ENCODE data around the gene SYVN1.
"Not testable (repeated sequence)": the region's sequence is repeated elsewhere in the genome, so short reads cannot be mapped to it uniquely, and the experiment has no call there.

Gene SYVN1

DNA sequence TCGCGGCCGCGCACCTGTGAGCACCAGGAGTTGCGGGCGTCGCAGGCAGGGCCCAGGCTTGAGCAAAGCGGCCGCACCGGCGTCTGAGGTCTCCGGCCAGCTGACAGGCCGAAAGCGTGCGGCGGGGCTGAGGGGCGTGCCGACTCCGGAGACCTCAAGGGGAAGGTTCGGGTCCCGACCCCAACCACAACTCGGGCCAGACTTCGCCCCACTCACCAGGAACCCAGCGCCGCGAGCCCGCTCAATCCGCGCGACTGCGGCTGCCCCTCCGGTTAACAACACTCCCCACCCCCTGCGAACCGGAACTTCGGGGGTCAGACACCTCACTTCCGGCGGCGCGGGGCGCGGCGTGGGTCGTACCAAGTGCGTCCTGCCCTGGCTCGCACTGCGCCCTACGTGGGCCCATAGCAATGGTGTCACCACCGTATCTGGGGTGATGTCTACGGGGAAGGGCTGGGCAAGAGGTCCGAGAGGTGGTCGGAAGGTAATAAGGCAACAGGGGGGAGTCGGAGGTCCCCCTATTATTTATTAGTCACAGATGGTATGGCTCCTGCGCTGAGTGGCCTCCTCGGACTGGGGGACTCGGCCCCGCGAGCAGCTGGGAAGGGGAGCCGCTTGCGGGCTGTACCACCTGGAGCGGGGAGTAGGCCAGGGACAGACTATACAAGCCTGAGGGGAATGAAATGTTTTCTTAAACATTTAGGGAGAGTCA lies at the start of gene SYVN1:
Gene SYVN1, minus strand, starts transcription at position 280 of the 712 bp plus-strand sequence. CDS start 918 bp downstream, outside the sequence.
- peak; percentile 93 for DNase-seq (ENCODE audit: low read depth, low spot score)

DNA sequence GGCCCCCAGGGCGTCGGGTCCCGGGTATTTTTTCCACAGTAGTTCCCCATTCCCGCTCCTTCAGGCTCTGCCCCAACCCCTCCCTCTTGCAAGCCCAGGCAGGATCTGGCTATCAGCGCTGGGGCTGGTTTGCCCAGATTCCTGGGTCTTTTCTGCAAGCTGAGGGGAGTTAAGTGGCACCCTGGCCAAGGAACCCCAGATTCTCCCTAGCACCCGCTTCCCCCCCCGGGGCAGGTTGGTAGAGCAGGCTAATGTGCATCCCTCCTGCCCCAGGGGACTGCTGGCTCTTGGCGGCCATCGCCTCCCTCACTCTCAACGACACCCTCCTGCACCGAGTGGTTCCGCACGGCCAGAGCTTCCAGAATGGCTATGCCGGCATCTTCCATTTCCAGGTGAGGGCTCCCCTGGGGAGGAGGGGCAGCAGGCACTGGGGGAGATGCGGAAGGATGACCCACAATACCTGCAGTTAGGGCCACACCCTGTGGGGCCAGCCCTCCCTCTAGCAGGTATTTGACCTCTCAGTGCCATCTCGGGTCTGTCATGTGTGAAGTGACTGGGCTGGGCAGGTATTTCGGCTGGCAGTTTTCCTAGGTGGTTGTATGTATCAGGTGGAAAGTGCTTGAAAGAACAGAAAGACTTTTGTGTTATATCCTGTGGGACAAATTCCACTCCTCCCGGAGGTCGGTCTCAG lies 49.0 kb upstream of the SYVN1 start:
- no peak for DNase-seq (ENCODE audit: low read depth, low spot score)

DNA sequence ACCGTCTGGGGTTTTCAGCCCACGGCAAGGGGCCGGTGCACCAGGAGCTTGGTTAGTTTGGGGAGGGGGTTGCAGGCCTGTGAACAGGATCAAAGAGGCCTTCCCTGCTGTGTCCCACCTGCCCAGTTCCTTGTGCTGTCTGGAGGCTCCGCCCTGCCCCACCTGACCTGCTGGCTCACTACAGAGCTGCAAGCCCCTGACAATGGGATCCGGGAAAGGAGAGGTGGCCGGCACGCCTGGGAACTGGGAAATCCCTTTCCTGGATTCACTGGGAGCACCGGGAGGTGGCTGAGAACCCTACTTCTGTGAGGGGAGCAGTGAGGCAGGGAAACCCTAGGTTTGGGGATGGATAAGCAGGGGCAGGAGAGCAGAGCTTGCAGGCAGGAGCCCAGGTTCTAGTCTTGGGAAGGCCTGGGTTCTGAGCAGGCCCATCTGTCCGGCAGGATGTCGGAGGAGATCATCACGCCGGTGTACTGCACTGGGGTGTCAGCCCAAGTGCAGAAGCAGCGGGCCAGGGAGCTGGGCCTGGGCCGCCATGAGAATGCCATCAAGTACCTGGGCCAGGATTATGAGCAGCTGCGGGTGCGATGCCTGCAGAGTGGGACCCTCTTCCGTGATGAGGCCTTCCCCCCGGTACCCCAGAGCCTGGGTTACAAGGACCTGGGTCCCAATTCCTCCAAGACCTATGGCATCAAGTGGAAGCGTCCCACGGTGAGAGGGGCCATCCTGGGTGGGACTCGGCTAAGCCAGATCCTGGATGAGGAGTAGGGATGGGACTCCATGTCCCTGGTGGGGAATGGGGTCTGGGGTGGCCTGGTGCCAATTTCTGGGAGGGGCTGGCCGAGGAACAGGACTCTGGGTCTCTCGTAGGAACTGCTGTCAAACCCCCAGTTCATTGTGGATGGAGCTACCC lies 48.2 kb upstream of the SYVN1 start:
- no peak for DNase-seq (ENCODE audit: low read depth, low spot score)

DNA sequence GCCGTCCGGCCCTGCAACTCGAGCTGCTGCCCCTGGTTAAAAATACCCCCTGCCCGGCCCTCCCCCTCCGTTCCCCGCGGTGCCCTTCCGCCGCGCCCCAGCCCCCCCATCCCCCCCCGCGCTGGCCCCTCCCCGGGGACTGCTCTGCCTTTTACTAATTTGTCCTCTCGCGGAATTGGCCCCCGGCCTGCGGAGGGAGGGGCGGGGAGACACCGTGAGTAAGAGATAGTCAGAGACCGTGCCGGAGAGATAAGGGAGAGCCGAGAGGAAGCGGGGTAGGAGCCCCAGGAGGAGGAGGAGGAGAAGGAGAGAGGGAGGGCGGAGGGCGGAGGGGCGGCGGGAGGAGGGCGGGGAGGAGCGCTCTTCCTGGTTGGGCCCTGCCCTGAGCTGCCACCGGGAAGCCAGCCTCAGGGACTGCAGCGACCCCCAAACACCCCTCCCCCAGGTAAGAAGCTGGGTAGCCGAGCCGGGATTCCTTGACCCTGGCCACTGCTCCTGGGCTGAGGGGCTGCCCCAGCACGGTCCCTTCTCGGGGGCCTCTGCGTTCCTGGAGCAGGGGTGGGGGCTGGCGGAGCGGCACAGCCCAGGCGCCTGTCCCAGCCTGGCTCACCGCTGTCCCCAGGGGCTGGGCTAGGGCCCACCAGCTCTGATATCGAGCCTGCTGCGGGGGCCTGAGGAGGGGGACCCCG lies 47.4 kb upstream of the SYVN1 start, which contains the start of gene CAPN1:
Gene CAPN1, plus strand, starts transcription at position 360 of the 689 bp plus-strand sequence. CDS start 774 bp downstream, outside the sequence.
- DNase-seq (ENCODE audit: low read depth, low spot score), result peak; percentile 58

DNA sequence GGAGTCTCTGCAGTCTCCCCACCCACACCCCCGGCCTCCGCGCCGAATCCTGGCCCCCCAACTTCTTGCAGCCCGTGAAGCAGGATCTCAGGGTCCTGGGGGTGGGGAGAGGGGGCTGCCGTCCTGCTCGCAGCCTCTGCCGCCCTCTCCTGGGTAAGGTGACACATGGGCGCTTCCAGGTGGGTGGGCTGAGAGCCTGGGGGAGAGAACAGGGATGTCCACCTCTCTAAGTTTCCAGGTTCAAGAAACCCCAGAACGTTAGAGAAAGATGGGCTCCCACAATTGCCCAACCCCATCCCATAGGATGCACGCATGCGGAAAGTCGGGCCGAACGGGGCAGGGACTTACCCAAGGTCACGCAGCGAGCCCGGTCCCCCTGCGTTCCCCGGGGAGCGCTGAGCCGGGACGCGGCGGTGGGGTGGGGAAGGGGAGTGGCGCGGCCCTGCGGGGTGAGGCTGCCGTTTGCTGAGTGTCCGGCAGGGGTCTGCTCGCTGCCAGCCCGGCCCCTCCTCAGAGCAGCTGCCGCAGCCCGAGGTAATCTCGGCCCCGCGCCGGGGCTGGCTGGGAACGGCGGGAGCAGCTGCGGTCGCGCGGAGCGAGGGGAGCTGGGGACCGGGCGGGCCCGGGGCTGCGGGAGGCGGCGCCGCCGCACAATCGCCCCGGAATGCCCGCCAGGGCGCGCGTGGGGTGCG lies 46.7 kb upstream of the SYVN1 start:
- peak; percentile 14 for DNase-seq (ENCODE audit: low read depth, low spot score)

DNA sequence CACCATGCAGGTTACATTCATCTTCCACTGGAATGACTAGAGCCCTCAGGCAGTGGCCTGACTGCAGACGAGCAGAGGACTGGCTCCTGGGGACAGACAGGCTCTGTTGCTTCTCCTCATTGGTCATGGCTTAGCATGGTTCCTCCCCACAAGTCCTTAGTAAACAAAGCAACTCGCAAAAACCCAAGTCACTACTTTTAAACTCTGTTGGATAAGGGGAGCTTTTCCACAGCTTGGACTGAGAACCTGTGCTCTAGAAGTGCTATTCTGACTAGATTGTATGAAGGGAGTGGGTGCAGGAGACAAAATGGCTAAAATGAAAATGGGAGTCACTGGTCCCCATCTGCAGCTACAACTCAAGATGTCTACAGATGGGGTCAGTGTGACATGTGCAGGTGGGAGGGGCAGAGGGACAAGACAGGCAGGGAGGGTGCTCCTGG lies 40.3 kb upstream of the SYVN1 start:
- not testable (repeated sequence) for DNase-seq (ENCODE audit: low read depth, low spot score)

DNA sequence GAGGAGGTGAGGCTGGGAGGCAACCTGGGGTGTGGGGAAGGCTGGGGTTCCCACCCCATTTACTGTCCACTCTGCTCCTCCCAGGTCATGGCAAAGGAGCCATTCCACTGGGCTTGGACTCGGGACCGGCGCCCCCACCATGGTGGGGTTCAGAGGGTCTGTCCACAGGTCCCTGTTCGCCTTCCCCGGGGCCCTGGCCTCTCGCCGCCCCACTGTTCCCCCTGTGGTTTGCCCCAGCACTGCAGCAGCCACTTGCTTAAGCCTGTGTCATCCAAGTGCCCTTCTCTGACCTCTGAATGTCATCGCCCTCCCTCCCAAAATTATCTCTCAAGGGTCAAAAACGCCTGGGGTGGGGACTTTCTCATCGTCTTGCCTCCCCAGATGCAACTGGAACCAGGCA lies 38.3 kb upstream of the SYVN1 start:
- no peak for DNase-seq (ENCODE audit: low read depth, low spot score)

DNA sequence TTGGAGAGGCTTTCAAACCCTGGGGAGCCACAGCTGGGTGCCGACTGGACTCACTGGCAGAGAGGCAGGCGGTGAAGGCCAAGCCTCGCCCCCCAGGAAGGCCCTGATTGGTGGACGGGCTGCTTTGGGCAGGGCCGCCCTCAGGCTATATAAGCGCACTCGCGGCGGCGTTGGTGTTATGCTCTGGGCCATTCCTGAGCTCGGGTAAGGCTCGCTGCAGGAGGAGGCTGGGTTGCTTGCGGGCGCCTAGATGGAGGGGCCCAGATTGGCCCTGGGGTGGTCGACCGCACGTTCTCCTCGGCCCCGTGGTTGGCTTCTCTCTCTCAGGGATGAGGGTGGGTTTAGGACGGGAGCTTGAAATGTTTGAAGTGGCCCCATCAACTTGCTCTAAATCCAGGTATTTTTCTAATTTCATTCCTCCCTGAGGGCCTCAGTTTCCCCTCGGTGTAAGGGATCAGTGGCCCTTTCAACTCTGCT lies 35.8 kb upstream of the SYVN1 start, which contains the start of gene SPDYC:
Gene SPDYC, plus strand, starts transcription at position 176 of the 477 bp plus-strand sequence. CDS start 1,125 bp downstream, outside the sequence.
- DNase-seq (ENCODE audit: low read depth, low spot score), result no peak

DNA sequence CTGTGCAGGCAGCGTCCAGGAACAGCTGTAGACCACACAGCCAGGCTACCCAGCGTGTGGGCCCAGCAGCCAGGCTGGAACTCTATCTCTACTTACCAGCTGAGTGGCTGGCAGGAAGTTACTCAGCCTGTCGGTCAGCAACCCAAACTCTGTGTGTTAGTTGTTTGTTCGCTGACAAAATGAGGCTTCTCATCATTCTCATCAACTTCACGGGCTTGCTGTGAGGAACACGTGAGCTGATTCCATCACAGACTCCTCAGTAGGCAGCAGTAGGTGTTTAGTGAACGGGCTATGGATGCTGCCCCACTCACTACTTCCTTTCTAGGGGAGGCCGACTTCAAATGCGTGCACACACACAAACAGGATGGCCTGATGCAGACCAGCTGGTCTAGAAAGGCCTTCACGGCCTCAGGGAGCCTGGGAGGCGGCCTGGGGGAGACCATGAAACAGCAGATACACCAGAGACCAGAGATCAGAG lies 34.9 kb upstream of the SYVN1 start:
- no peak for DNase-seq (ENCODE audit: low read depth, low spot score)

DNA sequence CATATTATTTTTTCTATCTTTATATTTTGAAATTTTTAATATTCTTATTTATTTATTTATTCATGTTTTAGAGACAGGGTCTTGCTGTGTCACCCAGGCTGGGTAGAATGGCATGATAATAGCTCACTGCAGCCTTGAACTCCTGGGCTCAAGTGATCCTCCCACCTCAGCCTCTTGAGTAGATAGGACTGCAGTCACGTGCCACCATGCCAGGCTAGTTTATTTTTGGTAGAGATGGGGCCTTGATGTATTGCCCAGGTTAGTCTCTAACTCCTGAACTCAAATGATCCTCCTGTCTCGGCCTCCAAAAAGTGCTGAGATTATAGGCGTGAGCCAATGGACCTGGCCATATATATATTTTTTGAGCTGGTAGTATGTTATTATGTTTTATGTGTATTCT lies 33.3 kb upstream of the SYVN1 start:
- no peak for DNase-seq (ENCODE audit: low read depth, low spot score)

DNA sequence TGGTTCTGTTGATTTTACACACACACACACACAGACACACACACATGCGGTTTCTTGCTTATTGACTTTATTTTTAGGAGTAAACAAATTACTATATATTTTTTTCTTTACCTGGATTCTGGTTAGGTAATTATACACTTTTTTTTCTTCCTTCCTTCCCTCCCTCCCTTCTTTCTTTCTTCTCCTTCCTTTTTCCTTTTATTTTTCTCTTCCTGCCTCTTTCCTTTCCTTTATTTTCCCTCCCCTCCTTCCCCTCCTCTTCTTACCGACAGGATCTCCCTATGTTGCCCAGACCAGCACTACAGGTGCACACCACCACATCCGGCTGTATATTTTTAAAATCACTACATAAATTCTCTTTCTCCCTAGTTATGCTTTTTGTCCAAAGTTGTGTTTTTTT lies 32.6 kb upstream of the SYVN1 start:
- no peak for DNase-seq (ENCODE audit: low read depth, low spot score)

DNA sequence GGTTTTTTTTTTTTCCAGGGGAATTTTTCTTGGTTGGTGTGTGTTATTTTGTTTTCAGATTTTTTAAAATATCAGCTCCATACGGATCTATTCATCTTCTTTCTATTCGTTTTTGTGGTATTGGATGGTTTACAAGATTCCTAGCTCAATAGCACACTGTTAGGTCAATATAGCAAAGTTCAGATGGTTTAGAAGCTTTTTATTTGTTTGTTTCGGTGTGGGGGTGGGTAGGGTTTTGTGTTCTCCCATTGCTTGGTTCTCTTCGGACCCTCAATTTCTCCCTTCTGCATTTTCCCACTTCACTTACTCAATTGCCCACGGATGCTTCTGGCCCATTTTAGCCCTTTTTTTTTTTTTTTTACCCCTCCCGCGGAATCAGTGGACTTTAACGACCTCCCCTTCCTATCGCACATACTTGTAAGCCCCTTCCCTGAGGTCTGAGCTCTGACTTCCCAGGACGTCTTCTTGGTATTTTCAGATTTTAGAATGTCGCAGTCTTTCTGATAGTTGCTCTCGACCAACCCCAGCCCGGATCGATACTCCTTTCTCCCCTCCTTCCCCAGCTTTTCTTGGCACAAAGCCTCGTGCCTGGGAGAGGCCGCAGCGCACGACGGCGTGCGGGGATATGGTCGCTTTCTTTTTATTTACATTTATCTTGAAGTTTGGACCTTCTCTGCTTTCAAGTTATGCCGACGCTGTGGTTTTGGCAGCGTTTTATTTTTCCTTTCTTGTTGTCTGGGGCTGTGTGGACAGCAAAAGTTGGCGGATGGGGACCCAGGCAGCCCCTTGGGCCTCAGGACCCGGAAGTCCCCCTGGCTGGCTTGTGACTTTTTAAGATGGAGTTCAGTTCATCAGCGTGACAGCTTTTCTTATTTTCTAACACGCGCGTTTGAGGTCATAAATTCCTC lies 31.3 kb upstream of the SYVN1 start:
- DNase-seq (ENCODE audit: low read depth, low spot score), result no peak

DNA sequence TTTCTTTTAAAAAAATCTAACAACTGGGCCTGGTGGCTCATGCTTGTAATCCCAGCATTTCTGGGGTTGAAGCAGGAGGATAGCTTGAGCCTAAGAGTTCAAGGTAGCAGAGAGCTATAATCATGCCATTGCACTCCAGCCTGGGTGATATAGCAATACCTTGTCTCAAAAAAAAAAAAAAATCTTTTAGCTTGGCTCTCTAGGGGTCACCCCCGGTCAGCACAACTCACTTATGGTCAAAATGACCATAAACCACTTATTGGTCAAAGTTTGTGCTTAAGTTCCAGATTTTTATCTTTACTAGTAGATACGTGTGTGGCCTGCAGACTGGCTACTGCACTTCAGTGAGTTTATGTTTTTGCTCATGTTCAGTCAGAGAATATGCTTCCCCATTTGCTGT lies 29.4 kb upstream of the SYVN1 start:
- no peak for DNase-seq (ENCODE audit: low read depth, low spot score)

DNA sequence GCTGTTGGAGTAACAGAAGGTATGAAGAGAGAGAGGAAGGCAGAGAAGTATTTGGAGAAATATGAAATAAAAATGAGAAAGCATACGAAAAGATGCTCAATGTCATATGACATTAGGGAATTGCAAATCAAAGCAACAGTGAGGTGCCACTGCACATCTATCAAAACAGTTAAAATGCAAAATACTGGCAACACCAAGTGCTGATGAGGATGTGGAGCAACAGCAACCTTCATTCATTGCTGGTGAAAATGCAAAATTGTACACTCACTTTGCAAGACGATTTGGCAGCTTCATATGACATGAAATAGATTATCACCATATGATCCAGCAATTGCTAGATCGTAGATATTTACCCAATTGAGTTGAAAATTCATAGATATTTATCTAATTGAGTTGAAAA lies 26.3 kb upstream of the SYVN1 start:
- DNase-seq (ENCODE audit: low read depth, low spot score), result no peak

DNA sequence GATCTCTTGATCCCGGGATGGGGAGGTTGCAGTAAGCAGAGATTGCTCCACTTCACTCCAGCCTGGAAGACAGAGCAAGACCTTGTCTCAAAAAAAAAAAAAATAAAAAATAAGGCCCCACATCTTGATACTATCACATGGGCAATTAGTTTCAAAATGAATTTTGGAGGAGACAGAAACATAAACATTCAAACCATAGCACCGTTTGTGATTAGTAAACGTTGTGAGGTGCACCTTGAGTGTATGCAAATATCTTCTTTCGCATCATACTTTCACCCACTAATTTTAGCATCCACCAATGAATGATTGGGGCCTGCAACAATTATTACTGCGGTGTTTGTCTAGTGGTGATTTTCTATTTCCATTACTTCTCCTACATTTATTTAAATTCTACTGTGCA lies 24.7 kb upstream of the SYVN1 start:
- DNase-seq (ENCODE audit: low read depth, low spot score), result no peak

DNA sequence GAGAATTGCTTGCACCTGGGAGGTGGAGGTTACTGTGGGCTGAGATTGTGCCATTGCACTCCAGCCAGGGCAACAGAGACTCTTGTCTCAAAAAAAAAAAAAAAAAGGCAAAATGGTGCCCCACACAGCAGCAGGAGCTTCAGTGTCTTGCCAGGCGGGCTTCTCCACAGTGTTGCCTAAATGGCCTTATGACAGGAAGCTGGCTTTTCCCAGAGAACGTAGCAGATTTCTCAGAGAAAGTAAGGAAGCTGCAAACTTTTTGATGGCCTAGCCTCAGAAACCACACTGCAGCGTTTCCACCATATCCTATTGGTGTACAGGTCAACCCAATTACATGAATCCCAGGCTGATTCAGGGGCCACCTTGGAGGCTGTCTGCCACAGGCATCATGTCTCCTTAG lies 23.0 kb upstream of the SYVN1 start:
- DNase-seq (ENCODE audit: low read depth, low spot score), result no peak

DNA sequence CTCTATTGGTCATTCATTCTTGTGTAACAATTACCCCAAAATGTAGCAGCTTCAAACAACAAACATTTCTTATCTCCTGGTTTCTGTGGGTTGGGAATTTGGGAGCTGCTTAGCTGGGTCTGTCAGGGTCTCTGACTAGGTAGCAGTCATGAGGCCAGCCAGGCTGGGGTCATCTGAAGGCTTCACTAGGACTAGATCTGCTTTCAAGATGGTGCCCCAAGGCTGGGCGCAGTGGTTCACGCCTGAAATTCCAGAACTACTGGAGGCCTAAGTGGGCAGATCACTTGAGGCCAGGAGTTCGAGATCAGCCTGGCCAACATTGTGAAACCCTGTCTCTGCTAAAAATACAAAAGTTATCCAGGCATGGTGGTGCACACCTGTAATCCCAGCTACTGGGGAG lies 22.6 kb upstream of the SYVN1 start:
- DNase-seq (ENCODE audit: low read depth, low spot score), result no peak

DNA sequence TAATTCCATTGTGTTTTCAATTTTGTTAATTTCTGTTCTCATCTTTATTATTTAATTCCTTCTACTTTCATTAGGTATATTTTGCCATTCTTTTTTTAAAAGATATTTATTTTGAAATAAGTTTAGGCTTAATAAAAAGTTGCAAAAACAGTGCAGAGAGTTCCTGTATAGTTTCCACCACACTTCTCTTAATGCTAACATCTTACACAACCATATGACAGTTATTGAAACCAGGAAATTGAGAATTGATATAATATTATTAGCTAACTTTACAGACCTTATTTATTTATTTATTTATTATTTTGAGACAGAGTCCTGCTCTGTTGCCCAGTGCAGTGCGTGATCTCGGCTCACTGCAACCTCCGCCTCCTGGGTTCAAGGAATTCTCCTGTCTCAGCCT lies 21.9 kb upstream of the SYVN1 start:
- no peak for DNase-seq (ENCODE audit: low read depth, low spot score)

DNA sequence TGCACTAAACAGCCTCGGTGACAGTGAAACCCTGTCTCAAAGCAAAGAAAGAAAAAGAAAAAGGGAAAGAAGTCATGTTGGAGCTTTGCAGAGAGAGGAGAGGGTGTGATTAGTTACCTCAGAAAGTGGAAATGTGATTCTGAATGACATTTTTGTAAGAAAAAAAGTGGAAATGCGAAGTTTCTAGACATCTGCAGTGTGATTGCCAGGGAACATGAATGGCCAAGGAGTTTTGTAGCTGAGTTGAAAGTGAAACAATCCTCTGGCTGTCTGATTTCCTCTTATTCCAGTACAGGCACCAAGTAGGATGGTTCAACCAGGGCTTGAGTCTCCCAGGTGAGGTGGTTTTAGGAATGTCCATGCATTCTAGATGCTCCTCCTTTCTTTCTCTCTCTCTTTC lies 17.8 kb upstream of the SYVN1 start:
- DNase-seq (ENCODE audit: low read depth, low spot score), result no peak

Measured in activated CD4-positive, CD25-positive, alpha-beta regulatory T cell treated with anti-CD3 and anti-CD28 coated beads, Interleukin-2, amount 50 U/mL, for 16 hours (primary cell).